ENCODE measurements around the gene VSX1. TPM values are rescaled to one million over a fixed set of nuclear protein-coding genes. Genes with fewer than 3 reads are reported as not detected.

Gene VSX1
- total and polyA plus RNA-seq, 9 of the 15 experiments (the other 6 are each of a cell fraction or from before 2014, with no cell fraction given): not detected

- intact Hi-C loops (cut with micrococcal nuclease): no loop called here
- H3K36me3 ChIP-seq (ENCODE audit: control insufficient read depth, insufficient read depth, low read length): no peaks in the 10 kb centered on the region
- H3K9me1 ChIP-seq (ENCODE audit: control insufficient read depth, insufficient read depth, low read length): no peaks in the 10 kb centered on the region
- no TSS peak for BruUV-seq (replicated peaks)
- TF ChIP-seq NFATC3 (IDR thresholded peaks at IDR 0.05) (no peak), ETV1 (tag; conservative IDR thresholded peaks at IDR 0.05; ENCODE audit: low read depth) (no peak), ESRRB (CRISPR knock-in tag; IDR thresholded peaks at IDR 0.05; ENCODE audit: borderline replicate concordance) (no peak), ARID3A (IDR thresholded peaks at IDR 0.05; ENCODE audit: borderline replicate concordance, low read depth, low read length) (no peak), TOE1 (IDR thresholded peaks at IDR 0.05; ENCODE audit: borderline replicate concordance) (no peak), TOE1 (CRISPR knock-in tag; IDR thresholded peaks at IDR 0.05; ENCODE audit: borderline replicate concordance, low read depth) (no peak), JUNB (CRISPR knock-in tag; conservative IDR thresholded peaks at IDR 0.05) (no peak), PPARD (CRISPR knock-in tag; IDR thresholded peaks at IDR 0.05) (no peak), BRD4 (IDR thresholded peaks at IDR 0.05) (no peak)
- ChIA-PET CTCF (ENCODE audit: low intra/inter-chr PET ratio) (no interaction called here), POLR2A (no interaction called here)
- H2AFZ ChIP-seq (ENCODE audit: low read depth, low read length): no peak overlapping the region
- ATAC-seq (no peak), FAIRE-seq (no peak), DNase-seq (ENCODE audit: extremely low read depth in 1 of 4, low spot score in 3 of 4) (no peak)
- H3K27ac ChIP-seq (ENCODE audit: extremely low read depth, low read depth, low read length): no peak overlapping the region
- in situ Hi-C loops (cut with MboI): no loop called here
- no peak overlapping the region for H3K4me3 ChIP-seq
- WGBS (ENCODE audit: insufficient coverage, low coverage, missing lambda C conversion rate): 1% methylated on average over 13 of the region's 13 CpGs
- no peaks in the 10 kb centered on the region for H3K9me3 ChIP-seq (replicated peaks; ENCODE audit: control insufficient read depth, insufficient read depth, low read depth, low read length)
- peaks cover 5 to 66% of the 10 kb centered on the region in 2 experiments; a peak in 4 of 5 replicates for H3K27me3 ChIP-seq (ENCODE audit: control insufficient read depth in 2 of 2, insufficient read depth in 2 of 2, low read length in 2 of 2)
- H3K4me2 ChIP-seq (ENCODE audit: insufficient read depth, low read length): no peak overlapping the region
- H4K20me1 ChIP-seq (replicated peaks; ENCODE audit: control insufficient read depth, insufficient read depth, low read length): no peaks in the 10 kb centered on the region; the same call in 1 of the 2 replicates
- no peaks in the 10 kb centered on the region for H3K4me1 ChIP-seq (replicated peaks in 1 of 2; ENCODE audit: control insufficient read depth in 2 of 2, insufficient read depth in 2 of 2, low read length in 2 of 2)
- no peaks in the 10 kb centered on the region for H3K79me2 ChIP-seq (ENCODE audit: control insufficient read depth, insufficient read depth, low read length)
- no peak overlapping the region for H3K9ac ChIP-seq (ENCODE audit: insufficient read depth in 1 of 2, low read depth in 2 of 2, low read length in 2 of 2)
These were observed 34.2 kb downstream of the VSX1 start for GRCh38 chr20:25047766-25048165.

Measured in K562 (cell line).